HG02610 (cell line): Measurements from ENCODE around the gene DCHS2.

Source experiments
- ATAC-seq: cut with Tn5 transposase; IDR thresholded peaks from one replicate; pipeline ENCODE4 v1.9.1; 2021; ENCODE audit warnings: mild to moderate bottlenecking, moderate library complexity; ENCODE audit not compliant: unreplicated experiment

DCHS2 gene

GRCh38 chr4:154452798-154453346 lies 38.7 kb downstream of the DCHS2 start:
- ATAC-seq = no peak

DNA sequence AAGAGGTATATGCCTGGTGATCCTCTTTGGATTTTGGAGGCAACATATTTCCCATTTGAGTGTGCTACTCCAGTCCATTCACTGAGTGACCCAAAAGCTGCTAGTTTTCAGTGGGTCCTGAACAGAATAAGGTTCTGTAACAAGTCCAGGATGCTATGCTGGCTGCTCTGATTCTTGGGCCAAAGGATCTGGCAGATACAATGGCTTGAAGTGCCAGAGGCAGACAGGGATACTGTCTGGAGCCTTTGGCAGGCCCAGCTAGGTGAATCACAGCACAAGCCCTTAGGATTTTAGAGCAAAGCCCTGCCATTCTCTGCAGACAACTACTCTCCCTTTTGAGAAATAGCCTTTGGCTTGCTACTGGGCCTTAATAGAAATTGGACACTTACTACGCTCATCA lies 40.6 kb downstream of the DCHS2 start:
- no peak for ATAC-seq

DNA sequence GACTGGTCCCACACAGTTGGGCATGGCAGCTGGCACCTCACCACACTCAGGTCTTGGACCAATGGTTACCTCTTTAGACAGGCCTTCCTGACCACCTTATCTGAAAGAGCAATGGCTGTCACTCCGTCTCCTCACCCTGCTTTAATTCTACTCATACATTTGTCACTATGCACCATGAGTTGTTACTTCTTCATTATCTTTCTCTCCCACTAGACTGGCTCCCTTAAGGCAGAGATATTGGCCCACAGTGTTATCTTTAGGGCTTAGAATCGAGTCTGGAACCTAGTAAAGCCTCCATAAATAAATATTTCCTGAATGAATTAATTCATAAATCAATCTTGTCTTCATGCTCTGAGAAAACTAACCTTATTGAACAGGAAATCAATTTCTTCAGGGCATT lies 46.6 kb downstream of the DCHS2 start:
- no peak for ATAC-seq

DNA sequence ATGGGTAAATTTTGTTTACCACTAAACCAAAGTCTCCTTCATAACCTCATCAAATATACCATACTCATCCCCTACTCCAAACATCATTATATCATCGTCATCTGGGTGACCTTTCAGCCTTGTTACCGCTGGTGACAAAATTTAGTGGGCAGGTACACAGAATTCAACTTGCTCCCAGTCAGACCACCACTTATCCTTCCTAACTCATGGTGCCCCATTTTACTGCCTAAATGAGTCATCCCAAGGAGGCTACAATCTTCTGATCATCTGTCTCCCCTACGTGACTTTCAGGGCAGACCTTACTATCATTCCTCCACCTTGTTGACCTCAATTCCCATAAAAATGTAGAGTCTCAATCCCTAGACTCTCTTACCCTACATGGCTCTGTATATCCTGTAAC lies 49.6 kb downstream of the DCHS2 start:
- no peak for ATAC-seq

GRCh38 chr4:154441124-154441523 lies 50.5 kb downstream of the DCHS2 start:
- no peak for ATAC-seq

GRCh38 chr4:154439224-154439623 lies 52.4 kb downstream of the DCHS2 start:
- no peak for ATAC-seq

DNA sequence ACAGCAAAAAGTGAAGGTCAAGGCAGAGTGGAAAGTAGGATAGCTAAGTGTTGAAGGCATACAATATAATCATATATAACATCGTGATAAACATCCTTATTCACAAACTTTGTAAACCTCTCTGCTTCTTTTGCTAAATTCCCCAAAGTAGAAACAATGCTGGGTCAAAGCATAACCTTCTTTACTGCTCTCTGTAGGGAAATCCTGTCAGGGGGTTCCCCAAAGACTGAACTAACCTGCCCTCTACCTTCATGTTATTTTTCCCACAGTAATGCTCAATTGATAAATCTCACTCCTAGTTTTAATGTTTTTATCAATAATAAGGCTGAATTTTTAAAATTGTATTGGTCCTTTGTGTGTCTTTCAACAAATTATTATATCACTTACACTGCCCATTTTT lies 55.7 kb downstream of the DCHS2 start:
- peak; percentile 57 for ATAC-seq

GRCh38 chr4:154433543-154433942 lies 58.1 kb downstream of the DCHS2 start:
- ATAC-seq = no peak

DNA sequence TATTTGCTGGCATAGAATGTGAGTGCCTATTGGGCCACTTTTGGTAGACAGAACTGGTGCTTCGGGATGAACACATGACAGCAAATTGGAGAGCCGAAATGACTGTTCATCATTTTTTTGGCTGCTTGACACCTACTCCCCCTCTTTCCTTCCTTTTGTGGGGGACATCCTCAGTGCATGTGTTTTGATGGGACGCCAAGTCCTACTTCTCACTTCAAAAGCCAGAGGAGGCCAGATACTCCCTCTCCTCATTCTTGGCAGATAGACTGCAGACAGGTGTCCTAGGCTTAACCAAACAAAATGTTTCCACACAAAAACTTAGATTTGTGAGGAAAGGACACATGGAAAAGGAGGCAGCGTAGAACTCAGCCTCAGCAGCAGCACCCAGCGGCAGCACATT lies 62.4 kb downstream of the DCHS2 start:
- no peak for ATAC-seq

DNA sequence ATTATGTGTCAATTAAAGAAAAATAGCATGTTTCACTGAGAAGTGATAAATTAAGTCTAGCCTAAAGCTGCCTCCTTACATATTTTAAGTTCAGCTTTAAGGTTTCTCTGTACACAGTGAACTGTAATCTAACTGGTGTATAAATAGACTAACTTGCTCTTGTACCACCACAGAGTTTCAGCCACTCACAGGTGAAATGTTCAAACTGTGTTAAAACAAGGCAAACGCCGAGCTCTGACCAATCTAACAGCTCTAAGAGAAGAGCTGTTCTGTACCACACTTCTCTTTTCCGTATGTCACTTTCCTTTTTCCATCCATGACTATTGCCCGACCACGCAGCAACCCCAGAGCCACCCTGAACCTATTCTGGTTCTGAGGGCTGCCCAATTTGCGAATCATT lies 64.5 kb downstream of the DCHS2 start:
- no peak for ATAC-seq

DNA sequence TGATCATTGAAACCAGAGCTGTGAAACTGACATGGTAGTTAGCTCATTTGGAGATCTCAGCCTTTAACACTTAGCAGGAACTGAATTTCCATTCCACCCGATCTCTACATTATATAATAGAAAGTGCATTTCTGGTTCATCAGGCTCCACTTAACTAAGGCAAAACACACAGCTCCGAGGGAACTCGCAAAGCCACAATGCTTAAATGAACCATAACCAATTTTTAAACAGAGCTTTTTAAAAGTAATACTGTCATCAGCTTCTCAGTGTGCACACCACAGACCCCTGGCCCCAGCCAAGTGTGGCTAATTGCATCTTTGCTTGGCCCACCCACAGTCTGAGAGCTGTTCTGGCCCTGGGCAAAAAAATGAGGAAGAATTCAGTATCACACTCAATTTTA lies 66.1 kb downstream of the DCHS2 start:
- ATAC-seq = no peak

GRCh38 chr4:154424810-154425484 lies 66.7 kb downstream of the DCHS2 start:
- ATAC-seq = no peak

GRCh38 chr4:154422152-154422551 lies 69.4 kb downstream of the DCHS2 start:
- ATAC-seq = no peak

DNA sequence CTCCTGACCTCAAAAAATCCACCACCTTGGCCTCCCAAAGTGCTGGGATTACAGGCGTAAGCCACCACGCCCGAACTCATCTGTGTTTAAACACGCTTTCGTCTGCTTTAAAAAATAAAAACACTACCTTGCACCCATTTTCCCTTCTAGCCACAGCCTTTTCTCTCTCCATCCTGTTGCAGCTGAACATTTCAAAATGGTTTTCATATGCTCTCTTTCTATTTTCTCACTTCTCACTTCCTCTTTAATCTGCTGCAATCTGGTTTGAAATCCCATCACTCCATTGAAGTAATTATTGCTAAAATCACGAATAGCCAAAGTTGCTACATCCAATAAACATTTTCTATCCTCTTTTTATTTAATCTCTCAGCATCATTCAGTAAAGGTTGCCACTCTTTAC lies 70.0 kb downstream of the DCHS2 start:
- no peak for ATAC-seq

DNA sequence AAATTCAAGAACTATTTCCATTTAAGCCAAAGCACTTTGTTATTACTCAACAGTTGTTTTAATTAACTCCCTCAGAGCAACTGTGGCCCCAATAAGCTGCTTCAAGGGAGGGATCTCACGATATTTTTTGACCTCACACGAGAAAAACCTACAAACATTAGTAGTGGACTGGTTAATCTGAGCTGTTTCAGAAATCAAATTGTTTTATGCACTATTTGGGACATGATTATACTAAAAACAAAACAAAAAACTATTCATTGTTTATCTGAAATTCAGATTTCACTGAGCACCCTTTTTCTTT lies 74.3 kb downstream of the DCHS2 start:
- ATAC-seq = no peak

DNA sequence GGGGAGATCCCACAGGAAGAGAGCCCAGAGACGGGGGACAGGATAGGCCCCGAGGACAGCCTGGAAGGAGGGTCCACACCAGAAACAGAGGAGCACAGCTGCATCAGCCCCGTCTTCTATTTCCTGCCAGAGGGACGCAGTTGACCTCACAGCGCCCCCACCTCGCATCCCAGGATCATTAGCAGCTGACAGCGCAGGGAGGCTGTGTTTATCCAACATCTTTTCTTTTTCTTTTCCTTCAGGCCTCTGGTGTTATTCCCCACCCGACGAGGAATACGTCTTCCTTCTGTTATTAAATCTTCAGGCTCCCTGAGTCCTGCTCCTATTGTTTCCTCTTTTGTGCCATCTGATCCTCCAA lies 75.4 kb downstream of the DCHS2 start:
- ATAC-seq = peak; percentile 36

DNA sequence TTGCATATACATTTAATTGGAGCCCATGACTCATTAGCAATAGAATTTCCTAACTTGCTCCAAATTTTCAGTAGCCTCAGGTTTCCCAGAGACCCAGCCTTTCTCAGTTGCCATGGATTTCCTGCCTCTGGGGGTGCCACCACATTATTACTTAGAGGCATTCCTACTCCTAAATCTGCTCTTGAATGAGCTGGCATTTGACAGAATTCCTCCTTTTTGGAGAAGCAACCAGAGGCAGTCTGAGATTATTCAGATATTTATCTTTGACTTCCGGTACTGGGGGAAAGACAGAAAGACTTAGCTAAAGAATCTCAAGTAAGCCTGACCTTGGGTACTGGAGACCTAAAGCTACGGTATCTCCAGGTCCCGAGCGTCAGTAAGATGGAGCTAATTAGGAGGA lies 76.3 kb downstream of the DCHS2 start:
- no peak for ATAC-seq

GRCh38 chr4:154414796-154415195 lies 76.8 kb downstream of the DCHS2 start:
- ATAC-seq = no peak

- ATAC-seq = no peak
These were observed 77.2 kb downstream of the DCHS2 start for GRCh38 chr4:154414371-154414770.

DNA sequence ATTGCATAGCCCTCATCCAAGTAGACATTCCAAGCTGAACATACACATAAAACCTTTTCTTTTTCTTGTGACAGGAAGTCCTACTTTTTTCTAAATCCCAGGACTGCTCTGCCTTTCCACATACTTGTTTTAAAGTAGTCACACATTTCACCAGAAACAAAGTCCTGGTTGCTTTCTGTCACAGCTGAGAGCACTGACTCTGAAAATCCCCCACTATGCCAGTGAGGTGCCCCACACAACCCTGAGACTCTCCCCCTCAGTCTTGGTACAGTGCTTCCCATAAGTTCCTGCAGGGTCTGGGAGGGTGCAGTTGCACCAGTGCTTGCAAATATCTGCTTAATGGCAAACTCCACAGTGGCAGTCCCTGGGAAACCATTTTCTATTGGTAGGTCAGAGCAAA lies 84.2 kb downstream of the DCHS2 start:
- ATAC-seq = no peak

- no peak for ATAC-seq
These were observed 85.4 kb downstream of the DCHS2 start for GRCh38 chr4:154406018-154406795.

DNA sequence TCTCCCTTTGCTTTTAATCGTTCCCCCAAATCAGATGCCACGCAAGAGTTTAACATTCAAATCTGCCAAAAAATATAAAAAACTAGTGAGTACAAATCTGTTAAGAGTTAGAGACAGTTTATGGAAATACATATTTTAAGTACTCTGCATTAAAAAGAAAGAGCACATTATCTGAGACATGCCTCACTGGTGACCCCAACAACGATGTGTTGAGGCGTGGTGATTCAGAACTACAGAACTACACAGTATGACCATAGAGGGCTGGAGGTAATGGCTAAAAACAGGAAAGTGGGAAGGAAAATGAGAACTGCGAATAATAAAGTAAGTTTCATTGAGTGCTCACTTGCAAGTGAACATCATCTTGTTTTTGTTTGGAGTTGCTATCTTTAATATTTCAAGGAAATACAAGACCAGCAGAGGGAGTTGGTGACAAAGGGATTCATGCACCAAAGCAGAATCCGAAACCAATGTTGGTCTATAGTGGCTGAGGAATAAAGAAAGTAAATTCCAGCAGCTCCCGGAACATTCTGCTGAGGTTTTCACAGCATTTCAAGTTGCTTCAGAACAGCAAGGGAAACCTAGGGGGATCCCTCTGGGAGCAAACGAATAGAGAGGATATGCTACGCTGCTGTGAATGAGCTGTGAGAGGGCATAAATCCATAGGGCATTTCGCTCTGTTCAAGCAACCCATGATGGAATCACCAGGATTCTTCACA lies 92.2 kb downstream of the DCHS2 start:
- no peak for ATAC-seq
